HEK293 (cell line): ENCODE results near the gene PCOLCE2.

Experiments
- CTCF ChIA-PET: fragments of 350-600 bp; formaldehyde crosslinking; extraction: SDS; loops from one replicate; lab custom pipeline; 2021; ENCODE audit warnings: antibody characterized with exemption; lab: Yijun Ruan, JAX
- POLR2A ChIA-PET: fragments of 300-600 bp; formaldehyde crosslinking; extraction: SDS; loops from one replicate; lab custom pipeline; 2020; ENCODE audit warnings: antibody characterized with exemption, inconsistent platforms; lab: Yijun Ruan, JAX
- H3K27ac ChIP-seq: fragments of 200-500 bp; sonication (Bioruptor generic); 2 replicates; pipeline ENCODE4 v1.5.1; 2014; ENCODE audit warnings: low read depth, low read length, control low read depth, inconsistent platforms; ENCODE audit errors: extremely low read depth
- H3K36me3 ChIP-seq, 2 experiments: fragments of 200-500 bp in 1 of 2; sonication (Bioruptor generic) in 1 of 2; 1 replicate in 1 of 2; 2 replicates in 1 of 2; pipeline ENCODE4 v1.5.1; 2014 to 2017; ENCODE audit warnings: inconsistent platforms in 2 of 2, low read length in 2 of 2; ENCODE audit not compliant: control insufficient read depth in 2 of 2, insufficient read depth in 1 of 2
- H3K4me1 ChIP-seq: fragments of 200-500 bp; sonication (Bioruptor generic); 2 replicates; pipeline ENCODE4 v1.5.1; 2014; ENCODE audit warnings: mild to moderate bottlenecking, low read length, inconsistent platforms; ENCODE audit not compliant: control insufficient read depth, insufficient read depth
- H3K4me3 ChIP-seq: 2 replicates; pipeline ENCODE4 v1.5.1; 2011; ENCODE audit warnings: low read depth, mild to moderate bottlenecking, control low read depth, low read length, moderate library complexity
- H3K9me3 ChIP-seq: fragments of 200-500 bp; sonication (Bioruptor generic); 2 replicates; pipeline ENCODE4 v1.5.1; 2014; ENCODE audit warnings: low read depth, low read length, inconsistent platforms; ENCODE audit not compliant: control insufficient read depth, insufficient read depth
- FEZF1 ChIP-seq: fragments of 450-650 bp; formaldehyde crosslinking; IDR thresholded peaks from 2 replicates; pipeline ENCODE4 v1.5.1; 2016; ENCODE audit warnings: missing biosample characterization, missing genetic modification characterization
- GLIS2 ChIP-seq: fragments of 450-650 bp; formaldehyde crosslinking; IDR thresholded peaks from 2 replicates; pipeline ENCODE4 v1.5.1; 2016; ENCODE audit warnings: missing biosample characterization, missing genetic modification characterization
- KLF16 ChIP-seq: fragments of 450-650 bp; formaldehyde crosslinking; IDR thresholded peaks from 2 replicates; pipeline ENCODE4 v1.5.1; 2017; ENCODE audit warnings: missing biosample characterization, missing genetic modification characterization
- TRIM28 ChIP-seq: IDR thresholded peaks from 2 replicates; pipeline ENCODE4 v1.6.1; 2011; ENCODE audit warnings: low read length, control low read depth, borderline replicate concordance
- ZBTB10 ChIP-seq: fragments of 450-650 bp; formaldehyde crosslinking; IDR thresholded peaks from 2 replicates; pipeline ENCODE4 v1.5.1; 2016; ENCODE audit warnings: missing biosample characterization, missing genetic modification characterization
- ZFP41 ChIP-seq: fragments of 450-650 bp; formaldehyde crosslinking; IDR thresholded peaks from 2 replicates; pipeline ENCODE4 v1.5.1; 2016; ENCODE audit warnings: missing biosample characterization, missing genetic modification characterization, borderline replicate concordance
- ZNF138 ChIP-seq: fragments of 450-650 bp; formaldehyde crosslinking; IDR thresholded peaks from 2 replicates; pipeline ENCODE4 v1.5.1; 2016; ENCODE audit warnings: missing biosample characterization, missing genetic modification characterization, borderline replicate concordance
- ZNF169 ChIP-seq: fragments of 450-650 bp; formaldehyde crosslinking; IDR thresholded peaks from 2 replicates; pipeline ENCODE4 v1.5.1; 2016; ENCODE audit warnings: missing biosample characterization, missing genetic modification characterization
- ZNF223 ChIP-seq: fragments of 450-650 bp; formaldehyde crosslinking; IDR thresholded peaks from 2 replicates; pipeline ENCODE4 v1.5.1; 2016; ENCODE audit warnings: missing biosample characterization, missing genetic modification characterization
- ZNF37A ChIP-seq: fragments of 450-650 bp; IDR thresholded peaks from 2 replicates; pipeline ENCODE4 v1.5.1; 2018; ENCODE audit warnings: missing biosample characterization, missing genetic modification characterization
- ZNF423 ChIP-seq: fragments of 450-650 bp; formaldehyde crosslinking; IDR thresholded peaks from 2 replicates; pipeline ENCODE4 v1.5.1; 2016; ENCODE audit warnings: missing biosample characterization, missing genetic modification characterization
- ZNF510 ChIP-seq: fragments of 450-650 bp; formaldehyde crosslinking; IDR thresholded peaks from 2 replicates; pipeline ENCODE4 v1.5.1; 2018; ENCODE audit warnings: mild to moderate bottlenecking, missing genetic modification characterization, missing biosample characterization; ENCODE audit not compliant: insufficient replicate concordance
- ZNF521 ChIP-seq: fragments of 450-650 bp; formaldehyde crosslinking; IDR thresholded peaks from 2 replicates; pipeline ENCODE4 v1.5.1; 2017; ENCODE audit warnings: missing biosample characterization, mild to moderate bottlenecking, missing genetic modification characterization
- ZNF560 ChIP-seq: fragments of 450-650 bp; formaldehyde crosslinking; IDR thresholded peaks from 2 replicates; pipeline ENCODE4 v1.5.1; 2017; ENCODE audit warnings: missing biosample characterization, missing genetic modification characterization, borderline replicate concordance
- ZNF654 ChIP-seq: fragments of 450-650 bp; formaldehyde crosslinking; IDR thresholded peaks from 2 replicates; pipeline ENCODE4 v1.5.1; 2016; ENCODE audit warnings: low read depth, missing biosample characterization, missing genetic modification characterization
- TF ChIP-seq, protein P1 (sequence below): fragments of 450-650 bp; formaldehyde crosslinking; IDR thresholded peaks from 2 replicates; pipeline ENCODE4 v1.5.1; 2016; ENCODE audit warnings: missing biosample characterization, missing genetic modification characterization, borderline replicate concordance
- TF ChIP-seq, protein P2 (sequence below): fragments of 450-650 bp; formaldehyde crosslinking; IDR thresholded peaks from 2 replicates; pipeline ENCODE4 v1.5.1; 2016; ENCODE audit warnings: missing biosample characterization, missing genetic modification characterization

The PCOLCE2 gene

DNA sequence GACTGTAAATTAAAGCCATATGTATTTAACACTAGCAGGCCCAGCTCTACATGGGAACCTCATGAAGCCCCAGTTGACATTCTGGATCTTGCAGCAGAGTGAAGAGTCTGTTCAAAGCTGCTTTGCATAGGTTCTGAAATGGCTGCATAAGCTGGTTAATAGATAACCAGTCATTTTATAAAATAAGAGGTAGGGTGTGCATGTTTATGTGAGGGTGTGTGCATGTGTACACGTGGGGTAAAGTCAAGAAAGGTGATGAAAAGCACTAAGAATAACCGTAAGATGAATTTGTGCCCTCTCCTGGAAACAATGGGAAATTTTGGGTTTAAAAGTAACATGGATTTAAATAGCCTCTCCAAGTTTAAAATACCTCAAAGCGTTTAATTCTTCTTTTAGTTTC, 41.6 kb upstream of the PCOLCE2 start (continued):
- no peak for TF ChIP-seq FEZF1 (tag by site-specific recombination)
- no peak for TF ChIP-seq KLF16
- TF ChIP-seq GLIS2 (tag by site-specific recombination): no peak

- CTCF ChIA-PET: interaction anchor here (0.8 to 2.2 kb wide), 4 partner anchors 31 to 101 kb away, joined by 3 to 8 read pairs (median 4); no protein-coding TSS in a partner anchor
- TF ChIP-seq ZNF223 (no peak), ZNF560 (tag by site-specific recombination) (no peak), ZNF423 (tag by site-specific recombination) (no peak), ZFP41 (tag by site-specific recombination) (no peak), ZNF169 (no peak), ZBTB10 (tag by site-specific recombination) (no peak), ZNF521 (tag by site-specific recombination) (no peak), ZNF510 (no peak)
- TF ChIP-seq, protein P1, sequence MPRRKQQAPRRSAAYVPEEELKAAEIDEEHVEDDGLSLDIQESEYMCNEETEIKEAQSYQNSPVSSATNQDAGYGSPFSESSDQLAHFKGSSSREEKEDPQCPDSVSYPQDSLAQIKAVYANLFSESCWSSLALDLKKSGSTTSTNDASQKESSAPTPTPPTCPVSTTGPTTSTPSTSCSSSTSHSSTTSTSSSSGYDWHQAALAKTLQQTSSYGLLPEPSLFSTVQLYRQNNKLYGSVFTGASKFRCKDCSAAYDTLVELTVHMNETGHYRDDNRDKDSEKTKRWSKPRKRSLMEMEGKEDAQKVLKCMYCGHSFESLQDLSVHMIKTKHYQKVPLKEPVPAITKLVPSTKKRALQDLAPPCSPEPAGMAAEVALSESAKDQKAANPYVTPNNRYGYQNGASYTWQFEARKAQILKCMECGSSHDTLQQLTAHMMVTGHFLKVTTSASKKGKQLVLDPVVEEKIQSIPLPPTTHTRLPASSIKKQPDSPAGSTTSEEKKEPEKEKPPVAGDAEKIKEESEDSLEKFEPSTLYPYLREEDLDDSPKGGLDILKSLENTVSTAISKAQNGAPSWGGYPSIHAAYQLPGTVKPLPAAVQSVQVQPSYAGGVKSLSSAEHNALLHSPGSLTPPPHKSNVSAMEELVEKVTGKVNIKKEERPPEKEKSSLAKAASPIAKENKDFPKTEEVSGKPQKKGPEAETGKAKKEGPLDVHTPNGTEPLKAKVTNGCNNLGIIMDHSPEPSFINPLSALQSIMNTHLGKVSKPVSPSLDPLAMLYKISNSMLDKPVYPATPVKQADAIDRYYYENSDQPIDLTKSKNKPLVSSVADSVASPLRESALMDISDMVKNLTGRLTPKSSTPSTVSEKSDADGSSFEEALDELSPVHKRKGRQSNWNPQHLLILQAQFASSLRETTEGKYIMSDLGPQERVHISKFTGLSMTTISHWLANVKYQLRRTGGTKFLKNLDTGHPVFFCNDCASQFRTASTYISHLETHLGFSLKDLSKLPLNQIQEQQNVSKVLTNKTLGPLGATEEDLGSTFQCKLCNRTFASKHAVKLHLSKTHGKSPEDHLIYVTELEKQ (tag by site-specific recombination): no peak
- TF ChIP-seq, all 188 proteins: peak for 0
- Histone ChIP-seq H3K4me1 (no peaks in the 10 kb centered on the region), H3K4me3 (no peak overlapping the region), H3K27ac (no peak overlapping the region), H3K36me3 (no peaks in the 10 kb centered on the region), H3K9me3 (no peaks in the 10 kb centered on the region)
- POLR2A ChIA-PET: no interaction called here
Measured at GRCh38 chr3:142929890-142930289, 41.0 kb upstream of the PCOLCE2 start.

DNA sequence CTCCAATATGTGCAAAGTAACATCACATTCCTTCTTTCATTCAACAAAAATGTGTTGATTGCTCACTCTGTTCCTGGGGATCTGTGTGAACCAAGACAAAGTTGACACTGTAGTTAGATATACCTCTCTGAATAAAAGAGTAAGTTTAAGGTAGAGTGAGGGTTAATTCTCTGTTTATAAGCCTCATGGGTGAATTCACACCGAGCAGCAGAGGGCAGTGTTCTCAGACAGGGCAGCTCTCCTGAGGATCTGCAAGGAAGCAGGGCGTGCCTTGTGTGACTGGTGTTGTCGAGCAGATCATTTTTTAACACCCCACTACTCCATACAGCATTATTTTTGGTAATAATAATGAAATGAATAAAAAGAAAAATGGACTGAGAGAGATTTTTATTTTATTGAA, 40.2 kb upstream of the PCOLCE2 start:
- Histone ChIP-seq H3K9me3 (no peaks in the 10 kb centered on the region), H3K4me1 (no peaks in the 10 kb centered on the region)
- ChIA-PET POLR2A (no interaction called here), CTCF (interaction anchor here (0.8 to 1.8 kb wide), 2 partner anchors 11 to 100 kb away, joined by 3 to 7 read pairs; no protein-coding TSS in a partner anchor)
- no peak for TF ChIP-seq ZNF138
- no peak for TF ChIP-seq ZNF37A (tag by site-specific recombination)
- no peak for TF ChIP-seq TRIM28
- peak; percentile 13 for TF ChIP-seq ZNF654 (tag by site-specific recombination)
- TF ChIP-seq, protein P2, sequence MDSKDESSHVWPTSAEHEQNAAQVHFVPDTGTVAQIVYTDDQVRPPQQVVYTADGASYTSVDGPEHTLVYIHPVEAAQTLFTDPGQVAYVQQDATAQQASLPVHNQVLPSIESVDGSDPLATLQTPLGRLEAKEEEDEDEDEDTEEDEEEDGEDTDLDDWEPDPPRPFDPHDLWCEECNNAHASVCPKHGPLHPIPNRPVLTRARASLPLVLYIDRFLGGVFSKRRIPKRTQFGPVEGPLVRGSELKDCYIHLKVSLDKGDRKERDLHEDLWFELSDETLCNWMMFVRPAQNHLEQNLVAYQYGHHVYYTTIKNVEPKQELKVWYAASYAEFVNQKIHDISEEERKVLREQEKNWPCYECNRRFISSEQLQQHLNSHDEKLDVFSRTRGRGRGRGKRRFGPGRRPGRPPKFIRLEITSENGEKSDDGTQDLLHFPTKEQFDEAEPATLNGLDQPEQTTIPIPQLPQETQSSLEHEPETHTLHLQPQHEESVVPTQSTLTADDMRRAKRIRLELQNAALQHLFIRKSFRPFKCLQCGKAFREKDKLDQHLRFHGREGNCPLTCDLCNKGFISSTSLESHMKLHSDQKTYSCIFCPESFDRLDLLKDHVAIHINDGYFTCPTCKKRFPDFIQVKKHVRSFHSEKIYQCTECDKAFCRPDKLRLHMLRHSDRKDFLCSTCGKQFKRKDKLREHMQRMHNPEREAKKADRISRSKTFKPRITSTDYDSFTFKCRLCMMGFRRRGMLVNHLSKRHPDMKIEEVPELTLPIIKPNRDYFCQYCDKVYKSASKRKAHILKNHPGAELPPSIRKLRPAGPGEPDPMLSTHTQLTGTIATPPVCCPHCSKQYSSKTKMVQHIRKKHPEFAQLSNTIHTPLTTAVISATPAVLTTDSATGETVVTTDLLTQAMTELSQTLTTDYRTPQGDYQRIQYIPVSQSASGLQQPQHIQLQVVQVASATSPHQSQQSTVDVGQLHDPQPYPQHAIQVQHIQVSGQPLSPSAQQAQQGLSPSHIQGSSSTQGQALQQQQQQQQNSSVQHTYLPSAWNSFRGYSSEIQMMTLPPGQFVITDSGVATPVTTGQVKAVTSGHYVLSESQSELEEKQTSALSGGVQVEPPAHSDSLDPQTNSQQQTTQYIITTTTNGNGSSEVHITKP (tag by site-specific recombination): no peak
- TF ChIP-seq, all 188 proteins: peak for 1
- Histone ChIP-seq H3K4me3 (no peak overlapping the region), H3K36me3 (no peaks in the 10 kb centered on the region), H3K27ac (no peak overlapping the region)
